ENCODE measurements around the gene BICD2. TPM values are rescaled to one million over a fixed set of nuclear protein-coding genes. Genes with fewer than 3 reads are reported as not detected.

Gene BICD2
- total RNA-seq, 6 donors from 2014 or later: 33.8 to 50.1 (median 45.1) TPM

- 90 to 92% methylated on average over 8 to 9 of the region's 9 CpGs for WGBS, 2 donors
- H3K4me1 ChIP-seq: peaks cover 34 to 72% (median 63%) of the 10 kb centered on the region in 4 donors
- ATAC-seq (ENCODE audit: low FRiP score in 2 of 2): no peak
These were observed 27.9 kb downstream of the BICD2 start for GRCh38 chr9:92736563-92737215.

GRCh38 chr9:92735636-92736562, 28.7 kb downstream of the BICD2 start:
- Histone ChIP-seq H3K4me1 (peaks cover 34 to 65% (median 57%) of the 10 kb centered on the region in 4 donors), H3K27ac (peak overlapping the region in 1 of 4 donors; percentile 27), H3K36me3 (no peaks in the 10 kb centered on the region), H3K4me3 (no peak overlapping the region), H3K27me3 (no peaks in the 10 kb centered on the region), H3K9me3 (no peaks in the 10 kb centered on the region)
- WGBS, 2 donors: 83 to 93% methylated on average over 6 to 9 of the region's 9 CpGs
- DNase-seq (no peak), ATAC-seq (ENCODE audit: low FRiP score in 2 of 2) (no peak)
- TF ChIP-seq CTCF (IDR thresholded peaks at IDR 0.05): no peak
- TF ChIP-seq POLR2A (IDR thresholded peaks at IDR 0.05): no peak
- TF ChIP-seq POLR2AphosphoS5 (IDR thresholded peaks at IDR 0.05): no peak
- no peak for TF ChIP-seq EP300 (IDR thresholded peaks at IDR 0.05)

More at GRCh38 chr9:92736563-92737215, 27.9 kb downstream of the BICD2 start:
- no peaks in the 10 kb centered on the region for H3K36me3 ChIP-seq
- no peak for TF ChIP-seq POLR2A (IDR thresholded peaks at IDR 0.05)
- DNase-seq: no peak
- no peaks in the 10 kb centered on the region for H3K27me3 ChIP-seq
- H3K9me3 ChIP-seq: no peaks in the 10 kb centered on the region
- no peak overlapping the region for H3K27ac ChIP-seq
- H3K4me3 ChIP-seq: no peak overlapping the region

GRCh38 chr9:92734931-92735635, 29.6 kb downstream of the BICD2 start:
- ATAC-seq (ENCODE audit: low FRiP score in 2 of 2) (peak; percentile 2 to 11), DNase-seq (no peak)
- no peaks in the 10 kb centered on the region for H3K36me3 ChIP-seq
- peaks cover 26 to 56% (median 49%) of the 10 kb centered on the region in 4 donors for H3K4me1 ChIP-seq
- no peaks in the 10 kb centered on the region for H3K9me3 ChIP-seq
- H3K27me3 ChIP-seq: no peaks in the 10 kb centered on the region
- TF ChIP-seq POLR2A (IDR thresholded peaks at IDR 0.05): no peak
- no peak for TF ChIP-seq EP300 (IDR thresholded peaks at IDR 0.05)
- no peak for TF ChIP-seq CTCF (IDR thresholded peaks at IDR 0.05)
- TF ChIP-seq POLR2AphosphoS5 (IDR thresholded peaks at IDR 0.05): no peak
- peak overlapping the region in 1 of 4 donors; percentile 8 for H3K27ac ChIP-seq
- H3K4me3 ChIP-seq: no peak overlapping the region
- WGBS, 2 donors: 88 to 98% methylated on average over 7 to 9 of the region's 9 CpGs

GRCh38 chr9:92730897-92731296, 33.7 kb downstream of the BICD2 start:
- H3K36me3 ChIP-seq: peaks cover 3 to 25% (median 17%) of the 10 kb centered on the region in 4 donors
- TF ChIP-seq EP300 (IDR thresholded peaks at IDR 0.05) (no peak), POLR2AphosphoS5 (IDR thresholded peaks at IDR 0.05) (no peak), POLR2A (IDR thresholded peaks at IDR 0.05) (no peak), CTCF (IDR thresholded peaks at IDR 0.05) (no peak)
- WGBS, 2 donors: 96 to 100% methylated on average over 2 to 5 of the region's 8 CpGs
- no peak for ATAC-seq (ENCODE audit: low FRiP score in 2 of 2)
- no peak for DNase-seq
- no peaks in the 10 kb centered on the region for H3K9me3 ChIP-seq
- H3K27ac ChIP-seq: no peak overlapping the region
- H3K27me3 ChIP-seq: no peaks in the 10 kb centered on the region
- H3K4me3 ChIP-seq: no peak overlapping the region
- H3K4me1 ChIP-seq: peaks cover 22 to 46% (median 28%) of the 10 kb centered on the region in 4 donors

GRCh38 chr9:92729735-92730155, 34.9 kb downstream of the BICD2 start:
- H3K36me3 ChIP-seq: peaks cover 3 to 28% (median 17%) of the 10 kb centered on the region in 4 donors
- H3K27ac ChIP-seq: no peak overlapping the region
- no peak overlapping the region for H3K4me3 ChIP-seq
- WGBS, 2 donors: 82 to 93% methylated on average over 8 to 9 of the region's 9 CpGs
- ATAC-seq (ENCODE audit: low FRiP score in 2 of 2) (no peak), DNase-seq (no peak)
- TF ChIP-seq POLR2A (IDR thresholded peaks at IDR 0.05) (no peak), CTCF (IDR thresholded peaks at IDR 0.05) (peak in 1 of 6 experiments; percentile 3), POLR2AphosphoS5 (IDR thresholded peaks at IDR 0.05) (no peak), EP300 (IDR thresholded peaks at IDR 0.05) (no peak)
- no peaks in the 10 kb centered on the region for H3K27me3 ChIP-seq
- H3K9me3 ChIP-seq: no peaks in the 10 kb centered on the region
- H3K4me1 ChIP-seq: peaks cover 23 to 42% (median 27%) of the 10 kb centered on the region in 4 donors

All from upper lobe of left lung (tissue), 6 donors.